Bronchial epithelial cell (primary cell): ENCODE data around the gene HMCN2. TPM values are rescaled to one million over a fixed set of nuclear protein-coding genes. Genes with fewer than 3 reads are reported as not detected.

Experiments
- DNase-seq: peaks from one replicate; pipeline ENCODE4 v3.0.0-alpha.2; 2010; ENCODE audit warnings: low read depth
- FAIRE-seq: peaks from 2 replicates; lab custom pipeline; 2011; peaks lifted over from hg19 to GRCh38; lab: Jason Lieb, UNC
- H3K27me3 ChIP-seq: 2 replicates; pipeline ENCODE4 v1.5.1; 2011; ENCODE audit warnings: low read length; ENCODE audit not compliant: control insufficient read depth, insufficient read depth
- H3K36me3 ChIP-seq: 2 replicates; pipeline ENCODE4 v1.5.1; 2011; ENCODE audit warnings: low read length; ENCODE audit not compliant: control insufficient read depth, insufficient read depth
- H3K4me3 ChIP-seq: 2 replicates; pipeline ENCODE4 v1.5.1; 2011; ENCODE audit warnings: mild to moderate bottlenecking, low read depth, low read length, control low read depth
- CTCF ChIP-seq: IDR thresholded peaks from 2 replicates; pipeline ENCODE4 v1.5.1; 2011; ENCODE audit warnings: mild to moderate bottlenecking, moderate library complexity, low read length, control low read depth, inconsistent platforms; ENCODE audit not compliant: insufficient read depth, severe bottlenecking
- total RNA-seq: library from RNA; depleted of rRNA; stranded (reverse); fragments of >200 nt; gene quantifications from 2 replicates; pipeline ENCODE4 v1.2.1, GENCODE V29; 2014

Gene HMCN2
- total RNA-seq, 1 donor from 2014 or later: under 0.01 TPM

DNA sequence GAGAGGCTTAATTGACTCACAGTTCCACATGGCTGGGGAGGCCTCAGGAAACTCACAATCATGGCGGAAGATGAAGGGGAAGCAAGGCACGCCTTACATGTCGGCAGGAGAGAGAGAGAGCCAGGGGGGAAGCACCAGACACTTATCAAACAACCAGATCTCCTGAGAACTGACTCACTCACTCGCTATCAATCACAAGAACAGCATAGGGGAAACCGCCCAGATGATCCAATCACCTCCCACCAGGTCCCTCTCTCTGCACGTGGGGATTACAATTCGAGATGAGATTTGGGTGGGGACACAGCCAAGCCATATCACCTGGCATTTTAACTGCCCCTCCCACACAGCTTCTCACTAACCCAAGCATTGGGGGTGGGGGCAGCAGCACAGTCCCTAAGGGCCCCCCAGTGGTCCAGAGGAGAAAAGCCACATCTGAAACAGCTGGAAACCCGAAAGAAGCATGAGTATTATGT lies 103.1 kb downstream of the HMCN2 start:
- Histone ChIP-seq H3K36me3 (no peaks in the 10 kb centered on the region), H3K27me3 (no peaks in the 10 kb centered on the region), H3K4me3 (no peak overlapping the region)
- FAIRE-seq (no peak), DNase-seq (peak; percentile 13)
- no peak for TF ChIP-seq CTCF

DNA sequence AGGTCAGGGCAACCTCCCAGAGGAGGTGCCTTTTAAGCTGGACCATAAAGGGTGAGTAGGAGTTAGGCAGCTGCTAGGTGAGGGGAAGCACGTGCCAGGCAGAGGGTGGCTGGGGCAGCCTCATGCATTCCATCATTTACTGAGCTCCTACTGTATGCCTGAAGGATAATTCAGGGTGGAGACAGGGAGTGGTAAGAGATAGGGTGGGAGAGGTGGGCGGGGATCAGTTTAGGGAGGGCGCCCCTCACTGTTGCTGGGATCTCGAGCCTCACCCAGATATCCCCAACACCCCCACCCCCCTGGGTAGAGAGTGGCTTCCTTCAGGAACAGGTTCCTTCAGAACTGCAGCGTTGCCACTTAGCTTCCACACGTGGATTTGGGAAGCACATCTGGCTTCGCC lies 104.7 kb downstream of the HMCN2 start:
- no peak for TF ChIP-seq CTCF
- FAIRE-seq (no peak), DNase-seq (no peak)
- no peaks in the 10 kb centered on the region for H3K27me3 ChIP-seq
- H3K36me3 ChIP-seq: no peaks in the 10 kb centered on the region
- H3K4me3 ChIP-seq: no peak overlapping the region

DNA sequence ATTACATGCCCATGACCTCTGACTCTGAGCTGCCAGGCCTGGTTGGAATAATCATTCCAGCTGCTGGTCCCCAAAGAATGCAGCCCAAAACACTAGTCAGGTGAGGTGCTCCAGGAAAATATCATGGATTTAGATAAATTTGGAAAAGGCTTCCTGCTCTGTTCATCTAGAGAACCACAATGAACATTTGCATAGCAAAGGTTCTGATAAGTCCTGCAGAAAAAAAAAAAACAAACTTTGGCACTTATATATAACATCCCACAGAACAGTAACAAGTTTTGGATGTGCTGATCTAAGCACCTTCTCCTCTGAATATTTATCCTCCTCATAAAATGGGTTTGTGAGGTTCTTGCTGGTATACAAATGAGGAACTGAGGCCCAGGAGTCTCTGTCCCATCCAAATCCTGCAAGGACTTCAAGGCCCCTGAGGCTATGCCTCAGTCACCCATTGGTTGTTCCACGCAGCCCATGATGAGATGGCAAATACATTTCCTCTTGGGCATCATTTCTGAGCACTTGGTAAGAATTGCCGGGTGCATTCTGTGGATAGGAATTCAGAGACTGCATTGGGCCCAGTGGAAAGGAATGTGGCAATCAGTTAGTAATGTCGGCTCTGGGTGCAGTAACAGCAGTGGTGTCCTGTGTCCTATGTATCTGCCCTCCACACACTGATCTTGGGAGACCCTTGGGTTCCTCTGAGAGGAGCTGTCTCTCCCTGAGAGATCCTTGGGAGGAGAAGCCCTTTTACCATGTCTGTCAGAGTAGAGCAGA lies 105.8 kb downstream of the HMCN2 start:
- DNase-seq (no peak), FAIRE-seq (peak; percentile 64)
- no peaks in the 10 kb centered on the region for H3K36me3 ChIP-seq
- TF ChIP-seq CTCF: no peak
- no peak overlapping the region for H3K4me3 ChIP-seq
- no peaks in the 10 kb centered on the region for H3K27me3 ChIP-seq

GRCh38 chr9:130372057-130372456 lies 106.5 kb downstream of the HMCN2 start:
- H3K4me3 ChIP-seq: no peak overlapping the region
- no peaks in the 10 kb centered on the region for H3K27me3 ChIP-seq
- no peak for TF ChIP-seq CTCF
- H3K36me3 ChIP-seq: no peaks in the 10 kb centered on the region
- FAIRE-seq: peak; percentile 43
- DNase-seq: no peak

GRCh38 chr9:130373679-130374325 lies 108.2 kb downstream of the HMCN2 start:
- Histone ChIP-seq H3K36me3 (no peaks in the 10 kb centered on the region), H3K27me3 (no peaks in the 10 kb centered on the region), H3K4me3 (no peak overlapping the region)
- FAIRE-seq (no peak), DNase-seq (no peak)
- no peak for TF ChIP-seq CTCF
